Smooth muscle cell of the brain vasculature (primary cell): Measurements from ENCODE around the gene KRT82.

ENCODE experiments used
- DNase-seq: peaks from one replicate; pipeline ENCODE4 v3.0.0-alpha.2; 2012; ENCODE audit warnings: low read depth, low spot score

Gene KRT82

GRCh38 chr12:52387859-52388258 lies 18.3 kb downstream of the KRT82 start:
- no peak for DNase-seq

- DNase-seq, result no peak
Observed at GRCh38 chr12:52385226-52385702, 20.9 kb downstream of the KRT82 start, which contains the start of gene KRT84. Gene KRT84, minus strand, starts transcription at chr12:52385652. Its CDS starts 67 bp downstream, at chr12:52385585.

GRCh38 chr12:52383331-52383730 lies 22.8 kb downstream of the KRT82 start:
- DNase-seq, result no peak

- no peak for DNase-seq
Observed at GRCh38 chr12:52382854-52383253, 23.3 kb downstream of the KRT82 start.

GRCh38 chr12:52381206-52381605 lies 24.9 kb downstream of the KRT82 start:
- no peak for DNase-seq

- no peak for DNase-seq
Observed at GRCh38 chr12:52380271-52380694, 25.9 kb downstream of the KRT82 start.

GRCh38 chr12:52379536-52379935 lies 26.6 kb downstream of the KRT82 start:
- DNase-seq, result no peak

GRCh38 chr12:52378091-52378490 lies 28.0 kb downstream of the KRT82 start:
- DNase-seq, result no peak

- no peak for DNase-seq
Observed at GRCh38 chr12:52377266-52377665, 28.9 kb downstream of the KRT82 start.

- peak; percentile 70 for DNase-seq
Observed at GRCh38 chr12:52372216-52373154, 33.6 kb downstream of the KRT82 start.

- no peak for DNase-seq
Observed at GRCh38 chr12:52371716-52372115, 34.4 kb downstream of the KRT82 start.

GRCh38 chr12:52370926-52371608 lies 35.1 kb downstream of the KRT82 start:
- no peak for DNase-seq

- no peak for DNase-seq
Observed at GRCh38 chr12:52369809-52370208, 36.3 kb downstream of the KRT82 start.

- no peak for DNase-seq
Observed at GRCh38 chr12:52369211-52369610, 36.9 kb downstream of the KRT82 start.

- DNase-seq, result no peak
Observed at GRCh38 chr12:52368508-52368907, 37.6 kb downstream of the KRT82 start.

- DNase-seq, result no peak
Observed at GRCh38 chr12:52367876-52368275, 38.3 kb downstream of the KRT82 start.

- no peak for DNase-seq
Observed at GRCh38 chr12:52366738-52367485, 39.2 kb downstream of the KRT82 start, which contains the start of gene KRT85. Gene KRT85, minus strand, starts transcription at chr12:52367481. Its CDS starts 76 bp downstream, at chr12:52367405.

- DNase-seq, result no peak
Observed at GRCh38 chr12:52364901-52365489, 41.1 kb downstream of the KRT82 start.

GRCh38 chr12:52364061-52364460 lies 42.1 kb downstream of the KRT82 start:
- no peak for DNase-seq

- no peak for DNase-seq
Observed at GRCh38 chr12:52363111-52363679, 42.9 kb downstream of the KRT82 start.
